ENCODE data around the gene STXBP6.

DNA sequence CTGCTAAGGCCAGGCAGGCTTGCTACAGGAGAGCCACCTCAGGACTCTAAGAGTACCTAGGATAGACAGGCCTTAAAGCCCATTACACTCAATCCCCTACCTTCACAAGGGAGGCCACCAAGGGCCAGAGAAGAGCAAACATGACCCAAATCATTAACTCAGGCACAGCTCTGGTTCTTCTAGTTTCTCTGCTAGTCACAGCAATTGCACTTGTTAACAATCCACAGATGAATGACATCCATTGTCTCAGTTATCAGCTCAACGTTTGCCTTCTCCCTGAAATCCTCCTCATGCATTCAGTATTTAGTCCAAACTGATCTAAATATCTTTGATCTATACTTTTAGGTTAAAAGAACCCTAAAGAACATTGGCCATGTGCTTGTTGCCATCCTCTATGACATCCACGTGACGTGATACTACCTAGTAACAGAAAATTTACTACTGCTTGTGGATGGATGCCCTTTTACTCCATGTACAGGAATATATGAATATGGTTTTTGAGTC is 164.5 kb downstream of the STXBP6 start:
- TF ChIP-seq, protein P1, sequence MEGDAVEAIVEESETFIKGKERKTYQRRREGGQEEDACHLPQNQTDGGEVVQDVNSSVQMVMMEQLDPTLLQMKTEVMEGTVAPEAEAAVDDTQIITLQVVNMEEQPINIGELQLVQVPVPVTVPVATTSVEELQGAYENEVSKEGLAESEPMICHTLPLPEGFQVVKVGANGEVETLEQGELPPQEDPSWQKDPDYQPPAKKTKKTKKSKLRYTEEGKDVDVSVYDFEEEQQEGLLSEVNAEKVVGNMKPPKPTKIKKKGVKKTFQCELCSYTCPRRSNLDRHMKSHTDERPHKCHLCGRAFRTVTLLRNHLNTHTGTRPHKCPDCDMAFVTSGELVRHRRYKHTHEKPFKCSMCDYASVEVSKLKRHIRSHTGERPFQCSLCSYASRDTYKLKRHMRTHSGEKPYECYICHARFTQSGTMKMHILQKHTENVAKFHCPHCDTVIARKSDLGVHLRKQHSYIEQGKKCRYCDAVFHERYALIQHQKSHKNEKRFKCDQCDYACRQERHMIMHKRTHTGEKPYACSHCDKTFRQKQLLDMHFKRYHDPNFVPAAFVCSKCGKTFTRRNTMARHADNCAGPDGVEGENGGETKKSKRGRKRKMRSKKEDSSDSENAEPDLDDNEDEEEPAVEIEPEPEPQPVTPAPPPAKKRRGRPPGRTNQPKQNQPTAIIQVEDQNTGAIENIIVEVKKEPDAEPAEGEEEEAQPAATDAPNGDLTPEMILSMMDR (optimal IDR thresholded peaks at IDR 0.05 in 1 of 3, IDR thresholded peaks at IDR 0.05 in 1 of 3, conservative IDR thresholded peaks at IDR 0.05 in 1 of 3; ENCODE audit: extremely low read depth in 1 of 3, insufficient read depth in 2 of 3, low read length in 3 of 3): no peak
- no peak for TF ChIP-seq EZH2 (IDR thresholded peaks at IDR 0.05; ENCODE audit: low read length)
